ENCODE measurements around the gene PRPF38B. TPM values are rescaled to one million over a fixed set of nuclear protein-coding genes. Genes with fewer than 3 reads are reported as not detected.
A peak's percentile ranks its signal among the peaks of the same experiment; 100 is the strongest.
"Not testable (repeated sequence)": the region's sequence is repeated elsewhere in the genome, so short reads cannot be mapped to it uniquely, and the experiment has no call there.

The PRPF38B gene, protein sequence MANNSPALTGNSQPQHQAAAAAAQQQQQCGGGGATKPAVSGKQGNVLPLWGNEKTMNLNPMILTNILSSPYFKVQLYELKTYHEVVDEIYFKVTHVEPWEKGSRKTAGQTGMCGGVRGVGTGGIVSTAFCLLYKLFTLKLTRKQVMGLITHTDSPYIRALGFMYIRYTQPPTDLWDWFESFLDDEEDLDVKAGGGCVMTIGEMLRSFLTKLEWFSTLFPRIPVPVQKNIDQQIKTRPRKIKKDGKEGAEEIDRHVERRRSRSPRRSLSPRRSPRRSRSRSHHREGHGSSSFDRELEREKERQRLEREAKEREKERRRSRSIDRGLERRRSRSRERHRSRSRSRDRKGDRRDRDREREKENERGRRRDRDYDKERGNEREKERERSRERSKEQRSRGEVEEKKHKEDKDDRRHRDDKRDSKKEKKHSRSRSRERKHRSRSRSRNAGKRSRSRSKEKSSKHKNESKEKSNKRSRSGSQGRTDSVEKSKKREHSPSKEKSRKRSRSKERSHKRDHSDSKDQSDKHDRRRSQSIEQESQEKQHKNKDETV
- 10 to 100 TPM; 73.6 to 96.1 (median 94.9) TPM for polyA plus RNA-seq (ENCODE audit: insufficient read depth in 1 of 5, insufficient read length in 5 of 5, low replicate concordance in 1 of 5)
- long read RNA-seq, donor 1, transcript PRPF38B-205 (2 exons, 1,352 nt): minor isoform, 13 of 121 reads
- long read RNA-seq, donor 1, transcript PRPF38B-203 (6 exons, 3,693 nt): major isoform, 33 of 121 reads
- long read RNA-seq, donor 1, partial matches to known transcripts: 75 of 121 reads
- long read RNA-seq, donor 1, other reads (novel, unspliced or antisense): 0 of 121 reads
- long read RNA-seq, donor 2, transcript PRPF38B-205 (2 exons, 1,352 nt): major isoform, 10 of 47 reads
- long read RNA-seq, donor 2, transcript PRPF38B-203 (6 exons, 3,693 nt): minor isoform, 9 of 47 reads
- long read RNA-seq, donor 2, partial matches to known transcripts: 27 of 47 reads
- long read RNA-seq, donor 2, other reads (novel, unspliced or antisense): 0 of 47 reads
- long read RNA-seq, donor 3, transcript PRPF38B-205 (2 exons, 1,352 nt): major isoform, 23 of 33 reads
- long read RNA-seq, donor 3, transcript PRPF38B-203 (6 exons, 3,693 nt): minor isoform, 10 of 33 reads
- long read RNA-seq, donor 3, partial matches to known transcripts: 0 of 33 reads
- long read RNA-seq, donor 3, other reads (novel, unspliced or antisense): 0 of 33 reads
- long read RNA-seq, donor 4, transcript PRPF38B-203 (6 exons, 3,693 nt): major isoform, 18 of 29 reads
- long read RNA-seq, donor 4, transcript PRPF38B-205 (2 exons, 1,352 nt): minor isoform, 9 of 29 reads
- long read RNA-seq, donor 4, partial matches to known transcripts: 0 of 29 reads
- long read RNA-seq, donor 4, other reads (novel, unspliced or antisense): 0 of 29 reads
- long read RNA-seq, donor 5, transcript PRPF38B-203 (6 exons, 3,693 nt): minor isoform, 11 of 90 reads
- long read RNA-seq, donor 5, transcript PRPF38B-205 (2 exons, 1,352 nt): major isoform, 21 of 90 reads
- long read RNA-seq, donor 5, partial matches to known transcripts: 57 of 90 reads
- long read RNA-seq, donor 5, other reads (novel, unspliced or antisense): 0 of 90 reads
- long read RNA-seq, donor 6, transcript PRPF38B-205 (2 exons, 1,352 nt): minor isoform, 24 of 63 reads
- long read RNA-seq, donor 6, transcript PRPF38B-203 (6 exons, 3,693 nt): major isoform, 31 of 63 reads
- long read RNA-seq, donor 6, partial matches to known transcripts: 5 of 63 reads
- long read RNA-seq, donor 6, other reads (novel, unspliced or antisense): 0 of 63 reads
- long read RNA-seq, donor 7, transcript PRPF38B-205 (2 exons, 1,352 nt): minor isoform, 10 of 22 reads
- long read RNA-seq, donor 7, transcript PRPF38B-203 (6 exons, 3,693 nt): major isoform, 12 of 22 reads
- long read RNA-seq, donor 7, partial matches to known transcripts: 0 of 22 reads
- long read RNA-seq, donor 7, other reads (novel, unspliced or antisense): 0 of 22 reads
- long read RNA-seq, donor 8, transcript PRPF38B-203 (6 exons, 3,693 nt): minor isoform, 5 of 12 reads
- long read RNA-seq, donor 8, transcript PRPF38B-205 (2 exons, 1,352 nt): major isoform, 7 of 12 reads
- long read RNA-seq, donor 8, partial matches to known transcripts: 0 of 12 reads
- long read RNA-seq, donor 8, other reads (novel, unspliced or antisense): 0 of 12 reads

DNA sequence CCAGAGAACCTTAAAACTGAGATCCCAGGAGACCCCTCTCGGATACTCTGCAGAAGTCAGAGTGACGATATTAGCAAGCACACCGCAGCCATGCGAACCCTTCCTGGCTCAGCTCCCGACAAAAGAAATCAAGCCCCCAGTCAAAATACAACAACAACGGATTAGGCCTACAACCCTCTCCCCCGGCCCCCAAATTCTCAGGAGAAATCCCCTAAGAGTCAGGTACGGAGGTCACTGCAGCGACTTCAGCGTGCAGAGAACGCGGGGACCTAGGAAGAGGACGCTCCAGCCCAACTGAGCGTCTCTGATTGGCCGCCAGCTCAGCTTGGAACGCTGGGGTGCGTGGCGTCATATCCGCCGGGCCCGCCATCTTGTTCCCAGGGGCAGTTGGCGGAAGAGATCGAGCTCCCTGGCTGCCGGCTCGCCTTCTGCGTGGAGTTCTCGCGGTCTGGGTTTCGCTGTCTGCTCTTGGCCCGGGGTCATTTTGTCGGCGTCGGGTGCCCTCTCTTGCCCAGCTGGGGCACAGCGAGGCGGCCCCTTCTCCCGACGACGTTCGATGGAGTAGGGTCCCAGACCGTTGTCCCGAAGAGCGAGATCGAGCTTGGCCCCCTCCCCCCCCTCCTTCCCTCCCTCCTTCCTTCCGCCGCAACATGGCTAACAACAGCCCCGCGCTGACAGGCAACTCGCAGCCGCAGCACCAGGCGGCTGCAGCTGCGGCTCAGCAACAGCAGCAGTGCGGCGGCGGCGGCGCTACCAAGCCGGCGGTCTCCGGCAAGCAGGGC, at the start of gene PRPF38B:
Gene PRPF38B, plus strand, starts transcription at position 369 of the 782 bp plus-strand sequence. Its CDS starts 282 bp downstream, at position 651.
- peak; percentile 94 to 95 for DNase-seq

DNA sequence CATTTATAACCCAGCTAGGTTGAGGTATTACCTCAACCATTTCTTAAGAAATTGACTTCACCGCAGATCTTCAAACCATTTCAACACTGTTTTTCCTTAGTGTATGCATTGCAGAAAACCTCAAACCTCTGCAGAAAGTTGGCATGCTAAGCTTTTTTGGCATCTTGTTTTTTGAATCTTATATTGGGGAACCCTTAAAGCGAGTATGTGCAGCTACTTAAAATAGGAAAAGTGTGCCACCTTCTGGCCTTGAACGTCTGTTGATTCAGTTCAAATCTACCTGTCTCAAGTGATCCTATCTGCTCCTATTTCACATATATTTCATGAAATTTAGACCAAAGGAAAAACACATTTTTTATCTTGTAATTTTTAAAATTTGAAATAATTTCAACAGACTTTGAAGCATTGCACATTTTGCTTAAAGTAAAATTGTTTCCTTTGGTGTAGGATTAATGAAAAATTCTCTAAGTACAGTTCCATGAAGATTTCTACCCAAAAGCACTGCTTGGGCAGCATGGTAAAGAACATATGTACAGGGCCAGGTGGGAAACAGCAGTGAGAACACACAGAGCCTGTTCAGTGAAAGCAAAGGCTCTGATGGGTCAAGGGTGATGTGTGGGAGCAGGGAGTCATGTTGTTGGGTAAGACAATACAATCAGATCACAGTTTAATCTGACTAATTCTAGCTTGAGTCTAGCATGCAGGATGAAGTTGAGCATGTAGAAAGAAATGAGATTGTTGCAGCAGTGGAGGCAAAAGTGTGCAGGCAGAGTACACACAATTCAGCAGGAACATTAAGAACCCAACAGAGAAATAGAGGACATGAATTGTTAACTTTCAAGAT, 48.4 kb upstream of the PRPF38B start:
- peak in 1 of 2 donors; percentile 63 for DNase-seq

DNA sequence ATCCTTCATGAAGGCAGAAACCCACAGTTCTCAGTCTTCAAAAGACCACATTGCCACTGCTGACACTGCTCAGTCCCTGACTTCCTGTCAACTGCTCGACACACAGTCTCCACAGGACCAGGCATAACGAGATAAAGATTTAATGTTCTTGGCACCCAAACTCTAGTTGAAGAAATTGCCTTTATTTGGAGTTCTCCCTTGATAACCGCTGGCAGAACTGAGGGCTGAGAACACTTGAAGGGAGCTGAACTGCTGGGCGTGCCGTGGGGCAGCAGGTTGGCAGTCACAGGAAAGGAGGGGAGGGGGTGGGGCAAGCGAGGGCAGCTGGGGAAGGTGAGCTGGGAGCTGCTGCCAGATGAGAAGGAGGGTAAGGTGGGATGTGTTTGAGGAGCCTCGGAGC, 47.1 kb upstream of the PRPF38B start:
- DNase-seq: no peak

DNA sequence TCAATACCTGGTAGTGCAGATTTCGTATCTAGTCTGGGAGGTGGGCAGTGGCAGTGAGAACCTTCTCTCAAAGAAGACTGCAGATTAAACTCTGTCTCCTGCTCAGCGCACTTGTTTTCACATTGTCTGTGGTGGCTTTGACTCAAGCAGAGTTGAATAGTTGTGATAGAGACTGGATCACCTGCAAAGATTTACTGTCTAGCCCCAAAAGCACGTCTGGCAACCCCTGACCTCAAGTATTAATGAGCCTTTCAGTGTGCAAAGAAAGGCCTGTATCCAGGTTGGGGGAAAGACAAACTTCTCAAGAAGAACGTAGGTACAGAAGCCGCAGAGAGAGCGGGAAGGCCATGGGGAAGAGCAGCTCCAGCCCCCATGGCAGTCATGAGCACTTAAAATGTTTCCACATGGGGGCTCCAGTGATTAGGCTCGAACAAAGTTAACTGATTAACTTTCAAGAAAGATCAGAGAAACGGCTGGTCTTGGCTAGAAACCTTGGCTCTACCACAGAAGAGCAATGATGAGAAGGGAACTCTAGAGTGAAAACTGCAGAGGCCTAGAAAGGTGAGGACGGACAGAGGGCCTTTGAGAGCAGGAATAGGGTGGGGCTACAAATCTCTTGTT, 46.4 kb upstream of the PRPF38B start:
- no peak for DNase-seq

DNA sequence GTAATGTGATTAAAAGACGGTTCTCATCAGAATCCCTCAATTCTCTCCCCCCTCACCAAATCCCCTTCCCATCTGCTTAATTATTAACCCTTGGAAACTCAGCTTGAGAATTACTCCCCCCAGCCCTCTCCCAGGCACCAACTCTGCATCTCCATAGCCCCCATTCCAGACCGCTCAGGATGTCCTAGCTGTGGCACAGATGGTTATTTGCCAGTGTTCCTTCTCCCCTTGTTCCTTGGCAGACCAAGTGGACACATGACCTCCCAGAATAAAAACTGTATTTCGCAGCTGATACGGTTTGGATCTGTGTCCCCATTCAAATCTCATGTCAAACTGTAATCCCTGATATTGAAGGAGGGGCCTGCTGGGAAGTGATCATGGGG, 45.9 kb upstream of the PRPF38B start:
- no peak for DNase-seq

DNA sequence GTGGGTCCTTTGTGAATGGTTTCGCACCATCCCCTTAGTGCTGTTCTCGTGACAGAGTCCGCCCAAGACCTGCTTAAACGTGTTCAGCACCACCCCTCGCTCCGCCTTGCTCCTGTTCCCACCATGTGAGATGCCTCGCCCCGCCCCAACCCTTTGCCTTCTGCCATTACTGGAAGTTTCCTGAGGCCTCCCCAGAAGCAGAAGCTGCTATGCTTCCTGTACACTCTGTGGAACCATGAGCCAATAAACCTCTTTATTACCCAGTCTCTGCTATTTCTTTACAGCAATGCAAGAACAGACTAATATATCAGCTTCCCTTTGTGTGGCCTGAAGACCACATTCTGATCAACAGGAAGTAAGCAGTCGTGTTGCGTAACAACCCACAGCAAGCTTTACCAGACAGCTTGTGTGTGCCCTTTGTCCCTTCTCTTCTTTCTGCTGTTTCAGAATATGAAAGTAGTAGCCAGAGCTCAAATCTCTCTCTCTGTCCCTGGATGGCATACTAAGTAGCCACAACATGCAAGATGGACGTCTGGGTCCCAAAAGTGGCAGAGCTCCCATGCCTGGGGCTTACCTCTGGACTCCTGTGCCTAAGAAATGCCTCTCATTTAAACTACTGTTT, 45.4 kb upstream of the PRPF38B start:
- peak; percentile 60 to 76 for DNase-seq

DNA sequence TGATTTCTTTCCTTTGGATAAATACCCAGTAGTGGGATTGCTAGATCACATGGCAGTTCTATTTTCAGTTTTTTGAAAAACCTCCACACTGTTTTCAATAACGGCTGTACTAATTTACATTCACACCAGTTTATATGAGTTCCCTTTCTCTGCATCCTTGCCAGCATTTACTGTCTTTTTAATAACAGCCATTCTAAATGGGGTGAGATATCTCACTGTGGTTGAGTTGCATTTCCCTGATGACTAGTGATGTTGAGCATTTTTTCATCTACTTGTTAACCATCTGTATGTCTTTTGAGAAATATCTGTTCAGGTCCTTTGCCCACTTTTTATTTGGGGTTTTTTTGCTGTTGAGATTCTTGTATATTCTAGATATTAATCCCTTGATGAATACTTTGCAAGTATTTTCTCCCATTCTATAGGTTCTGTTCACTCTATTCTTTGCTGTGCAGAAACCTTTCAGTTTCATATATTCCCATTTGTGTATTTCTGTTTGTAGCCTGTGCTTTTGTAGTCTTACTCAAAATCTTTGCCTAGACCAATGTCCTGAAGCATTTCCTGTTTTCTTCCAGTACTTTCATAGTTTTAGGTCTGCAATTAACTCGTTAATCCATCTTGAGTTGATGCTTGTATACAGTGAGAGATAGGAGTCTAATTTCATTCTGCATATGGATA, 38.5 kb upstream of the PRPF38B start:
- no peak for DNase-seq

DNA sequence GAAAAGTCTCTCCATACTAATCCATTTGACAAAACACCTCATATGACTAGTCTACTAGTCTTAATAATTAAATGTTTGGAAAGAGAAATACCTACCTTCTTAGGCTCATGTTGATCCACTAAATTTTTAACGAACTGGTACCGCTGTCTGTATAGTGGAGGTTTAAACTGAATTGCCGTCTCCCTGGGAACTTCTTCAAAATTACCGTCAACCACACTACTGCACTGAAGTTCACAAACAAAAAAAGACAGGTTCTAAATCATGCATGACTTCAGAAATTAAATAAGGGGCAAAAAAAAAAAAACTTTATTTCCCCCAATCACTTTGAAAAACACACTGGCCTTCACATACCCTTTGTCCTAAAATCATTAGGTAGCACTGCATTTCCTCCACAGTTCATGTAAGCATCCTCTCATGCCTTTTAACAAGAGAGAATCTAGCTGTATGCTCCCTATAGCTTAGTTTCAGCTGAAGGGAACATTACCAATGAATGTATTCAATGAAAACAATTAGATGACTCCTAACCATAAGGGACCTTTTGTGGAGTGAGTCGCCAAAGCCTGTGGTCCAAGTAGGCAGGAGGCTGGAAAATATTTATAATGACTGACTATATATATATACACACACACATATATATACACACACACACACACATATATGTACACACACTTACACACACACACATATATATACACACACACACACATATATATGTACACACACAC, 34.6 kb upstream of the PRPF38B start:
- no peak for DNase-seq

DNA sequence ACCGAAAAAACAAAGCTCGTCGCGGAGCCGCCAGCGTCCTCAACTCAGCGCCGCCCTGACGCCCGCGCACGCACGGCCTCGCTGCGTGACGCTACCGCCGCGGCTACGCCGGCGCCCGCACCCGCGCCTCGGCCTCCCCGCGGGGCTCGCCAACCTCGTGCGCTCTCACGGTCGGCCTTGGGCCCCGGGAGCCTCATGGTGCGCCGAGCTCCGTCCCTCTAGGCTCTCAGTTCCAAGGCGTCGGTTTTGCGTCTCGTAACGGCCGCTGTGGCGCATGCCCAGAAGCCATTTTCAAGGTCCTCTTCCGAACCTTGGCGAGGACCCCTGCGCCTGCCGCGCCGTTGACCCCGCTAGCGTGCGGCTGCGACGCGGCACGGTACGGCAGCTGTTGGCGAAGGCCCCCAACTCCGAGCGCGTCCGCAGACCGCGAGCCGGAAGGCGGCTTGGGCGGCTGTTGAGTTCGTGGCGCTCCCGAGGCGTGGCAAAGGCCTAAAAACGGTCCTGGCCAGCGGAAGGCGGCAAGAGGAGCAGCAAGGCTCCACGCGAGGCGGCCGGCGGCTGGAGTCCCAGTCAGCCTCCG, 31.0 kb upstream of the PRPF38B start, which contains the start of gene HENMT1:
Gene HENMT1, minus strand, starts transcription at position 64 of the 580 bp plus-strand sequence. CDS start 1,209 bp downstream, outside the sequence.
- DNase-seq: peak; percentile 85 to 86

DNA sequence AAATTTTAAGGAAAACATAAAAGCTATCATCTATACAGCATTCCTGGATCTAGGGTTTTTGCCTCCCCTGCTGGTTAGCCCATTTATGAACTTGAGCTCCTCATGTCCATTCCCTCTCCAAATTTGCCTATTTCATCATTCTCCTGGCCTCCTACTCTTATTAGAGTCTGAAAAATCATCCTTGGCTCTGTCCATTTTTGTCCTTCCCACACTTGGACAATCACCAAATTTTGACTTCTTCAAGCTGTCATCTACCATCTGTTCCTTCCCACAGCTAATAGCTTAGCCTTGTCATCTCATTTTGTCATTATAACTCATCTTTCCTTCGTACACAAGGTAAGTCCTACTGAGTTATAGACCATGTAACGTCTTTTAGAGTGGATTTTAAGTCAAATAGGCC, 29.0 kb upstream of the PRPF38B start:
- DNase-seq: peak in 1 of 2 donors; percentile 28

DNA sequence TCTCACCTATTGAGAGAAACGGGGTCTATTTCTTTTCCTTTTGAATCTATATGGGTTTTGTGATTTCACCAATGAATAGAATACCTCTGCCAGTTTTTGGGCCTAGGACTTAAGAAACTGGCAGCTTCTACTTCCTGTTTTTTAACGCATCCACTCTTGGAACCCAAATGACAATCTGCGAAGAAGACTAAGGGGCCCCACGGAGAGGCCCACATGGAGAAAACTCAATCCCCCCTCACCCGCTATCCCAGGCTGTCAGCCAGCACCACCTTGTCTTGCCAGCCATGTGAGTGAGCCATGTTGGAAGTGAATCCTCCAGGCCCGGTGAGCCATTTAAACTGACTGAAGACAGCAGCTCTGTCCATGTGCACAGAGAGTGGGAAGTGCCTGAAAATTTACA, 27.6 kb upstream of the PRPF38B start:
- DNase-seq: no peak

DNA sequence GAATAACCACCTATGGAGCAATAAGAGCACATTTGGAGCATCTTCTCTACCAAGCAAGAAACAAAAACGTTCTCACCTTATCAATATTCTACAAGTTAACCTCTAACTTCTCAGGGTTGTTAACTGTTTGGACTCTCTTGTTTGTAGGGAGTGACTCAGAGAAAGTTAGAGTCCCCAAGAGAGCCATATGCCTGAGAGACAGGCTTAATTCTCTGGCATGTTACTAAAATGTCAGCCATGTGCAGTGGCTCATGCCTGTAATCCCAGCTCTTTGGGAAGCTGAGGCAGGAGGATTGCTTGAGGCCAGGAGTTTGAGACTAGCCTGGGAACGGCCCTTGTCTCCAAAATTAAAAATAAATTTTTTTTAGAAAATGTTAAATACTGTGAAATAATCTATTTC, 27.0 kb upstream of the PRPF38B start:
- DNase-seq: no peak

DNA sequence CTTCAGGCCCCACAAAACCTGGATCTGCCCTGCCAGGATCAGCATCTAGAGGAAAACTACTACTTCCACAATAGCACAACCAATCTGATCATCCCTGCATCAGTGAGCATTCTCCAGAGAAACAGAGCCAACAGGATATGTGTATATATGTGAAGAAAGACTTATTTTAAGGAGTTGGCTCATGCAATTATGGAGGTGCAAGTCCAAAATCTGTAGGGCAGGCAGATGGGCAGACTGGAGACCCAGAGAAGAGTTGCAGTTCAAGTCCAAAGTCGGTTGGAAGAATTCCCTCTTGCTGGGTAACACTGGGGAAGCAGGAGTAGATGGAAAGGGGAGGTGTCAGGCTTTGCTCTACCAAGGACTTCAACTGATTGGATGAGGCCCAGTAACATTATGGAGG, 26.3 kb upstream of the PRPF38B start:
- DNase-seq: no peak

DNA sequence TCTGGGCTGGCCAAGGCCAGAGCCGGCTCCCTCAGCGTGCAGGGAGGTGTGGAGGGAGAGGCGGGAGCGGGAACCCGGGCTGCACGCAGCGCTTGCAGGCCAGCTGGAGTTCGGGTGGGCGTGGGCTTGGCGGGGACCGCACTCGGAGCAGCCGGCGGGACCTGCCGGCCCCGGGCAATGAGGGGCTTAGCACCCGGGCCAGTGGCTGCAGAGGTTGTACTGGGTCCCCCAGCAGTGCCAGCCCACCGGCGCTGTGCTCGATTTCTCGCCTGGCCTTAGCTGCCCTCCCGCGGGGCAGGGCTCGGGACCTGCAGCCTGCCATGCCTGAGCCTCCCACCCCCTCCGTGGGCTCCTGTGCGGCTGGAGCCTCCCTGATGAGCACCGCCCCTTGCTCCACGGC, 24.7 kb upstream of the PRPF38B start:
- DNase-seq: not testable (repeated sequence)

DNA sequence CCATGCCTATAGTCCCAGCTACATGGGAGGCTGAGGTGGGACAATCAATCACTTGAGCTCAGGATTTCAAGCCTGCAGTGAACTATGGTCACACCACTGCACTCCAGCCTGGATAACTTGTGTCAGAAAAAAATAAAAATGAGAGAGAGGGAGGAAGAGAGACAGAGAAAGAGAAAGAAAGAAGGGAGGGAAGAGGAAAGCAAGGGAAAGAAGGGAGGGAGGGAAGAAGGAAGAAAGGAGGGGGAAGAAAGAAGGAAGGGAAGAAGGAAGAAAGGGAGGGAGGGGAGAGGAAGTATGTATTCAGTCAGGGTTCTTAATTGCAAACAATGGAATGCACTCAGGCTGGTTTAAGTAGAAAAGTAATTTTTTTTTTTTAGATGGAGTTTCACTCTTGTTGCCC, 23.3 kb upstream of the PRPF38B start:
- no peak for DNase-seq

All from right lung (tissue), 10 donors.